ENCODE data around the gene APOBEC3C.

APOBEC3C gene

GRCh38 chr22:39013942-39014722, at the start of gene APOBEC3C:
Gene APOBEC3C, plus strand, starts transcription at chr22:39014257. Its CDS starts 106 bp downstream, at chr22:39014363.
- peak; percentile 58 for DNase-seq (ENCODE audit: low read depth, low spot score)
- TF ChIP-seq, protein P1, sequence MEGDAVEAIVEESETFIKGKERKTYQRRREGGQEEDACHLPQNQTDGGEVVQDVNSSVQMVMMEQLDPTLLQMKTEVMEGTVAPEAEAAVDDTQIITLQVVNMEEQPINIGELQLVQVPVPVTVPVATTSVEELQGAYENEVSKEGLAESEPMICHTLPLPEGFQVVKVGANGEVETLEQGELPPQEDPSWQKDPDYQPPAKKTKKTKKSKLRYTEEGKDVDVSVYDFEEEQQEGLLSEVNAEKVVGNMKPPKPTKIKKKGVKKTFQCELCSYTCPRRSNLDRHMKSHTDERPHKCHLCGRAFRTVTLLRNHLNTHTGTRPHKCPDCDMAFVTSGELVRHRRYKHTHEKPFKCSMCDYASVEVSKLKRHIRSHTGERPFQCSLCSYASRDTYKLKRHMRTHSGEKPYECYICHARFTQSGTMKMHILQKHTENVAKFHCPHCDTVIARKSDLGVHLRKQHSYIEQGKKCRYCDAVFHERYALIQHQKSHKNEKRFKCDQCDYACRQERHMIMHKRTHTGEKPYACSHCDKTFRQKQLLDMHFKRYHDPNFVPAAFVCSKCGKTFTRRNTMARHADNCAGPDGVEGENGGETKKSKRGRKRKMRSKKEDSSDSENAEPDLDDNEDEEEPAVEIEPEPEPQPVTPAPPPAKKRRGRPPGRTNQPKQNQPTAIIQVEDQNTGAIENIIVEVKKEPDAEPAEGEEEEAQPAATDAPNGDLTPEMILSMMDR (IDR thresholded peaks at IDR 0.05; ENCODE audit: insufficient read depth, low read length, missing control alignments), result peak; percentile 21
- peak within 1 kb of the TSS; percentile 71 for H3K4me3 ChIP-seq (ENCODE audit: low read depth, low read length)
- ChIA-PET CTCF (interaction anchor here (1.2 to 3.7 kb wide), 3 partner anchors 11 to 144 kb away, joined by 6 to 25 read pairs (median 6); partner anchors contain the start of gene CBX6), POLR2A (interaction anchor here (0.5 kb wide), 1 partner anchor 21 kb away, joined by 3 read pairs; no protein-coding TSS in a partner anchor)

GRCh38 chr22:38964306-38964705, 49.8 kb upstream of the APOBEC3C start:
- H3K4me3 ChIP-seq (ENCODE audit: low read depth, low read length), result no peak overlapping the region
- ChIA-PET POLR2A (no interaction called here), CTCF (interaction anchor here (0.7 to 1.1 kb wide), 2 partner anchors 9 to 11 kb away, joined by 3 read pairs; no protein-coding TSS in a partner anchor)
- no peak for DNase-seq (ENCODE audit: low read depth, low spot score)
- TF ChIP-seq, protein P1 (IDR thresholded peaks at IDR 0.05; ENCODE audit: insufficient read depth, low read length, missing control alignments), result no peak

GRCh38 chr22:38964989-38965388, 49.1 kb upstream of the APOBEC3C start:
- TF ChIP-seq, protein P1 (IDR thresholded peaks at IDR 0.05; ENCODE audit: insufficient read depth, low read length, missing control alignments), result no peak
- CTCF ChIA-PET, result interaction anchor here (0.7 kb wide), 1 partner anchor 12 kb away, joined by 3 read pairs; no protein-coding TSS in a partner anchor
- POLR2A ChIA-PET, result no interaction called here
- H3K4me3 ChIP-seq (ENCODE audit: low read depth, low read length), result no peak overlapping the region
- DNase-seq (ENCODE audit: low read depth, low spot score), result no peak

GRCh38 chr22:38965614-38966379, 48.3 kb upstream of the APOBEC3C start:
- CTCF ChIA-PET, result interaction anchor here (1.4 kb wide), 1 partner anchor 96 kb away, joined by 5 read pairs; no protein-coding TSS in a partner anchor
- no peak overlapping the region for H3K4me3 ChIP-seq (ENCODE audit: low read depth, low read length)
- TF ChIP-seq, protein P1 (IDR thresholded peaks at IDR 0.05; ENCODE audit: insufficient read depth, low read length, missing control alignments), result no peak
- DNase-seq (ENCODE audit: low read depth, low spot score), result no peak
- POLR2A ChIA-PET, result no interaction called here

- ChIA-PET POLR2A (no interaction called here), CTCF (interaction anchor here (1.4 kb wide), 1 partner anchor 96 kb away, joined by 5 read pairs; no protein-coding TSS in a partner anchor)
- TF ChIP-seq, protein P1 (IDR thresholded peaks at IDR 0.05; ENCODE audit: insufficient read depth, low read length, missing control alignments), result no peak
- DNase-seq (ENCODE audit: low read depth, low spot score), result no peak
- H3K4me3 ChIP-seq (ENCODE audit: low read depth, low read length), result no peak overlapping the region
Measured at GRCh38 chr22:38966380-38966702, 47.7 kb upstream of the APOBEC3C start.

- no peak overlapping the region for H3K4me3 ChIP-seq (ENCODE audit: low read depth, low read length)
- ChIA-PET CTCF (interaction anchor here (1.4 kb wide), 1 partner anchor 97 kb away, joined by 5 read pairs; no protein-coding TSS in a partner anchor), POLR2A (no interaction called here)
- TF ChIP-seq, protein P1 (IDR thresholded peaks at IDR 0.05; ENCODE audit: insufficient read depth, low read length, missing control alignments), result no peak
- DNase-seq (ENCODE audit: low read depth, low spot score), result no peak
Measured at GRCh38 chr22:38966942-38967341, 47.1 kb upstream of the APOBEC3C start.
